ENCODE results near the gene ZNF438. TPM values are rescaled to one million over a fixed set of nuclear protein-coding genes. Genes with fewer than 3 reads are reported as not detected.

The ZNF438 gene
- total and polyA plus RNA-seq, 2 donors (not counting 1 experiment from before 2014, with no cell fraction given), result 4.7 to 6.6 TPM

DNA sequence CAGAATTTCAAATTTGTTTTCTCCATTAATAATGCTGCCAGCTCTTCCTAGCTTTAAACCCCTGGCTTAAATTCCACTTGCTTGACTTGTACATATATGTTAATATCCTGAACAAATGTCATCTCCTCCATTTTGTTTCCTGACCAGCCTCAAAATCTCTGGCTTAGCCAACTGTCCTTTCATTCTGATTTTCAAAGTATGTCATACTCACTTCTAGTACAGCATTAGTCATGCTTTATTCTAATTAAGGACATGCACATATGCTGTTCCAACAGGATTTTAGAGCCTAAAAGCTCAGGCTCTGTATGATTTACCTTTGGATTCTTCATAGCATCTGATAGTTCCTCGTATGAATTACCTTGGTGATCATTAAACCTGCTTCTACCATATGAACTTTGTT is 158.3 kb downstream of the ZNF438 start:
- TF ChIP-seq, protein P1, sequence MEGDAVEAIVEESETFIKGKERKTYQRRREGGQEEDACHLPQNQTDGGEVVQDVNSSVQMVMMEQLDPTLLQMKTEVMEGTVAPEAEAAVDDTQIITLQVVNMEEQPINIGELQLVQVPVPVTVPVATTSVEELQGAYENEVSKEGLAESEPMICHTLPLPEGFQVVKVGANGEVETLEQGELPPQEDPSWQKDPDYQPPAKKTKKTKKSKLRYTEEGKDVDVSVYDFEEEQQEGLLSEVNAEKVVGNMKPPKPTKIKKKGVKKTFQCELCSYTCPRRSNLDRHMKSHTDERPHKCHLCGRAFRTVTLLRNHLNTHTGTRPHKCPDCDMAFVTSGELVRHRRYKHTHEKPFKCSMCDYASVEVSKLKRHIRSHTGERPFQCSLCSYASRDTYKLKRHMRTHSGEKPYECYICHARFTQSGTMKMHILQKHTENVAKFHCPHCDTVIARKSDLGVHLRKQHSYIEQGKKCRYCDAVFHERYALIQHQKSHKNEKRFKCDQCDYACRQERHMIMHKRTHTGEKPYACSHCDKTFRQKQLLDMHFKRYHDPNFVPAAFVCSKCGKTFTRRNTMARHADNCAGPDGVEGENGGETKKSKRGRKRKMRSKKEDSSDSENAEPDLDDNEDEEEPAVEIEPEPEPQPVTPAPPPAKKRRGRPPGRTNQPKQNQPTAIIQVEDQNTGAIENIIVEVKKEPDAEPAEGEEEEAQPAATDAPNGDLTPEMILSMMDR (conservative IDR thresholded peaks at IDR 0.05 in 1 of 2, IDR thresholded peaks at IDR 0.05 in 1 of 2; ENCODE audit: low read depth in 1 of 2, low read length in 2 of 2), result no peak
- no peak for TF ChIP-seq EZH2 (IDR thresholded peaks at IDR 0.05; ENCODE audit: low read length, missing control alignments)
- no peaks in the 10 kb centered on the region for H3K36me3 ChIP-seq (ENCODE audit: control insufficient read depth, insufficient read depth, low read length)
- H2AFZ ChIP-seq (ENCODE audit: low read length), result no peak overlapping the region
- no peaks in the 10 kb centered on the region for H3K79me2 ChIP-seq (ENCODE audit: control insufficient read depth, insufficient read depth, low read length)
- no peak for DNase-seq (ENCODE audit: low read depth in 2 of 2)
- no peaks in the 10 kb centered on the region for H3K4me1 ChIP-seq (ENCODE audit: control insufficient read depth, extremely low read depth, insufficient read depth, low read length)
- H3K27ac ChIP-seq (ENCODE audit: insufficient read depth, low read length), result no peak overlapping the region
- no peaks in the 10 kb centered on the region for H3K27me3 ChIP-seq (ENCODE audit: control insufficient read depth, insufficient read depth, low read length)
- H4K20me1 ChIP-seq (ENCODE audit: control insufficient read depth, extremely low read depth, insufficient read depth, low read length), result no peaks in the 10 kb centered on the region
- no peak overlapping the region for H3K9ac ChIP-seq (ENCODE audit: insufficient read depth, low read length)
- H3K4me3 ChIP-seq (replicated peaks in 1 of 4; ENCODE audit: control extremely low read depth in 1 of 4, insufficient read depth in 1 of 4, low read depth in 3 of 4, low read length in 4 of 4), result no peak overlapping the region
- H3K4me2 ChIP-seq (ENCODE audit: extremely low read depth, insufficient read depth, low read length), result no peak overlapping the region
- H3K9me3 ChIP-seq (ENCODE audit: control insufficient read depth, insufficient read depth, low read depth, low read length), result no peaks in the 10 kb centered on the region

DNA sequence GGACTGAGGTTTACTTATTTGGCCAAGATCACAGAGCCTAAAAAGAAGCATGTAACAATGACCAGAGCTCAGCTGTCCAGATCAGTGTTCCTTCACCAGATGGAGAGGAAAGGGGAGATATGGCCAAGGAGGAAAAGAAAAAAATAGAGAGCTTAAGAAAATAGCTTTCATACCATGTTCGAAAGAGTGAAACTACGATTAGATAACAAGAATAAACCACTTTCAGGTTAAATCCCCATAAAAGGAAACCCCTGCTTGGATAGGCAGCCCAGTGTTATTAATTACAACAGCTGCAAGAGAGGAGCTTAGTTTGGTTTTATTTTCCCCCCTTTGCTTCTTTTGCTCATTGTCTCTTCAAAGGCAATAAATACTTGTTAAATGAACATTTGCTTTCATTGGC is 160.8 kb downstream of the ZNF438 start:
- H3K9ac ChIP-seq (ENCODE audit: insufficient read depth, low read length), result no peak overlapping the region
- no peak for TF ChIP-seq EZH2 (IDR thresholded peaks at IDR 0.05; ENCODE audit: low read length, missing control alignments)
- TF ChIP-seq, protein P1 (conservative IDR thresholded peaks at IDR 0.05 in 1 of 2, IDR thresholded peaks at IDR 0.05 in 1 of 2; ENCODE audit: low read depth in 1 of 2, low read length in 2 of 2), result no peak
- no peaks in the 10 kb centered on the region for H3K79me2 ChIP-seq (ENCODE audit: control insufficient read depth, insufficient read depth, low read length)
- no peak overlapping the region for H2AFZ ChIP-seq (ENCODE audit: low read length)
- H3K9me3 ChIP-seq (ENCODE audit: control insufficient read depth, insufficient read depth, low read depth, low read length), result no peaks in the 10 kb centered on the region
- no peaks in the 10 kb centered on the region for H4K20me1 ChIP-seq (ENCODE audit: control insufficient read depth, extremely low read depth, insufficient read depth, low read length)
- no peaks in the 10 kb centered on the region for H3K27me3 ChIP-seq (ENCODE audit: control insufficient read depth, insufficient read depth, low read length)
- no peaks in the 10 kb centered on the region for H3K36me3 ChIP-seq (ENCODE audit: control insufficient read depth, insufficient read depth, low read length)
- H3K4me3 ChIP-seq (replicated peaks in 1 of 4; ENCODE audit: control extremely low read depth in 1 of 4, insufficient read depth in 1 of 4, low read depth in 3 of 4, low read length in 4 of 4), result no peak overlapping the region
- H3K4me2 ChIP-seq (ENCODE audit: extremely low read depth, insufficient read depth, low read length), result no peak overlapping the region
- H3K4me1 ChIP-seq (ENCODE audit: control insufficient read depth, extremely low read depth, insufficient read depth, low read length), result no peaks in the 10 kb centered on the region
- DNase-seq (ENCODE audit: low read depth in 2 of 2), result peak in 1 of 2 donors; percentile 17
- H3K27ac ChIP-seq (ENCODE audit: insufficient read depth, low read length), result no peak overlapping the region

DNA sequence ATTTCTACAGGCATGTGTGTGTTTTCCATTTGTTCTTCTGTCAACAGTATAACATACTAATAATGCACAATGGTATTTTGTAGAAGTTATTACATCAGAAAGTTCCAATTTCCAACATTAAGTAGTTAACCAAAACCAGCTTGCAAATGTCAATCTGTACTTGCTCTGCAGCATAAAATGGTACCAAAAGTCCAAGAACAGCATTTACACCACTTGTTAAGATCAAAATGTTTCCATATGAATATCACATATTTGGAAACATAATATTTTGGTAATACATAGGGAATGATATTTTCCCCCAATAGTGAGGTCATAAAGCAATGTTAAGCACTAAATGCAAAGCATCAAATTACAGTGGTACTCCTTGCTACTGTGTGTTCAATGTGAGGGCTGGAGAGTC is 162.1 kb downstream of the ZNF438 start:
- Histone ChIP-seq H3K27ac (ENCODE audit: insufficient read depth, low read length) (no peak overlapping the region), H3K4me3 (replicated peaks in 1 of 4; ENCODE audit: control extremely low read depth in 1 of 4, insufficient read depth in 1 of 4, low read depth in 3 of 4, low read length in 4 of 4) (no peak overlapping the region), H3K36me3 (ENCODE audit: control insufficient read depth, insufficient read depth, low read length) (no peaks in the 10 kb centered on the region), H2AFZ (ENCODE audit: low read length) (no peak overlapping the region), H3K27me3 (ENCODE audit: control insufficient read depth, insufficient read depth, low read length) (no peaks in the 10 kb centered on the region), H3K9ac (ENCODE audit: insufficient read depth, low read length) (no peak overlapping the region), H3K4me1 (ENCODE audit: control insufficient read depth, extremely low read depth, insufficient read depth, low read length) (peaks cover 2% of the 10 kb centered on the region), H3K4me2 (ENCODE audit: extremely low read depth, insufficient read depth, low read length) (no peak overlapping the region), H3K79me2 (ENCODE audit: control insufficient read depth, insufficient read depth, low read length) (no peaks in the 10 kb centered on the region), H4K20me1 (ENCODE audit: control insufficient read depth, extremely low read depth, insufficient read depth, low read length) (no peaks in the 10 kb centered on the region), H3K9me3 (ENCODE audit: control insufficient read depth, insufficient read depth, low read depth, low read length) (no peaks in the 10 kb centered on the region)
- peak in 1 of 2 donors; percentile 64 for DNase-seq (ENCODE audit: low read depth in 2 of 2)
- TF ChIP-seq, protein P1 (conservative IDR thresholded peaks at IDR 0.05 in 1 of 2, IDR thresholded peaks at IDR 0.05 in 1 of 2; ENCODE audit: low read depth in 1 of 2, low read length in 2 of 2), result no peak
- no peak for TF ChIP-seq EZH2 (IDR thresholded peaks at IDR 0.05; ENCODE audit: low read length, missing control alignments)
